Measurements from ENCODE around the gene SNAPC2.

Gene SNAPC2

DNA sequence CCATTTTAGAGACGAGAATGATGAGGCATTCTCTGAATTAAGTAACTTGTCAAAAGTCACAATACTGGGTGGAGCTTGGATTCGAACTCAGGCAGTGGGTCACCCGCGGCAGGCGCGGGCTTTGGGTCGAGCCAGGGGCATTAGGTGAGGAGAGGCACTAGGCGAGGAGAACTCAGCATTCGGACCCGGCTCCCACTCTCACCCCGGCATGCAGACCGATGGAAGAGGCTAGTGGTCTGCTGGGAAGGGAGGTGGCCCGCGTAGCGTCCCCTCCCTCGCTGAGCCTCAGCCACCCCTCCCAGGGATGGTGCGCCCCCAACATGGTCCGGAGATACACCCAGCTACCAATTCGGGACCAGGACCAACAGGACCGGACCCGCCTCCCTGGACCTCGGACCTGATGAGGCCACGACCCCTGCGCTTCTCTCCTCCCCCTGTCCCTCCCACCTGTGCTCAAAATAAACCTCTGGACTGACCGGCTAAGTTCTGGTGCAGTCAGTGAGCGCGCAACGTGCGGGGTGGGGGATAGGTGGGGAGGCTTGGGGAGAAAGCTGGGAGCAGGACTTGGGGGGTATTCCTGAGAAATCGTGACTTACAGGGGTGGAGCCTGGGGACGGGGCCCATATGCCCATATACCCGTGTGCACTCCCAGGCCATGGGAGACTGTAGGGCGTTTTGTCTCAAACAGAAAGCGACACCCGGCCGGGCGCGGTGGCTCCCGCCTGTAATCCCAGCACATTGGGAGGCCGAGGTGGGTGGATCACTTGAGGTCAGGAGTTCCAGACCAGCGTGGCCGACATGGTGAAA is 1.3 kb upstream of the SNAPC2 start:
- TF ChIP-seq CTCF (IDR thresholded peaks at IDR 0.05; ENCODE audit: borderline replicate concordance, control extremely low read depth, extremely low read depth, insufficient read depth, missing control alignments), result no peak
- in situ Hi-C loops (cut with MboI; ENCODE audit: low sequenced_read_pairs, unreplicated experiment), result no loop called here
- DNase-seq (ENCODE audit: low spot score), result no peak

- DNase-seq (ENCODE audit: low spot score), result peak; percentile 98
- TF ChIP-seq CTCF (IDR thresholded peaks at IDR 0.05; ENCODE audit: borderline replicate concordance, control extremely low read depth, extremely low read depth, insufficient read depth, missing control alignments), result no peak
- in situ Hi-C loops (cut with MboI; ENCODE audit: low sequenced_read_pairs, unreplicated experiment), result no loop called here
Measured at GRCh38 chr19:7920519-7921301, 572 bp downstream of the SNAPC2 start.

DNA sequence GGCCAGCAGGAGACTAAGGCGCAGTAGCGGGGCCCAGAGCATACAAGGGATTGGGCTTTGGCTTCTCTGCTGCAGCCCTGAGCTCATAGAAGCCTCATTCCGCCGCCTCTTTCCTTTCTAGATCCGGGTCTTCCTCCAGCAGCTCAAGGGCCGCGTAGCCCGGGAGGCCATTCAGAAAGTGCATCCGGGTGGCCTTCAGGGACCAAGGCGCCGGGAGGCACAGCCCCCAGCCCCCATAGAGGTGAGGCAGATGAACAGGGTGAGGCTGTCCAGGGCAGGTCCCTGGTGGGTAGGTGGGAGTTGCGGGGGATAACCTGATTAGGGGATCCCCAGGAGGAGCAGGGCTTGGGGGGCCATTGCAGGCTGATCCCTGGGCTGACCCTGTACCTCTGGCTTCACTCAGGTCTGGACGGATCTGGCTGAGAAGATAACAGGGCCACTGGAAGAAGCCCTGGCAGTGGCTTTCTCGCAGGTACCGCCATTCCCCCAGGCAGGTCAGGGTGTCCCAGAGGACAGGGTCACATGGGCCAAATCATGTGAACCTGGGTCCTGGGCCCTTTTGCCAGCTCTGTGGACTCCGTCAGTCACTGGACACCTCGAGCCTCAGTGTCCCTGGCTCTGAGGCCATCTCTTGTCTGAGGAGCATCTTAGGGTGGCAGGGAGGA is 1.3 kb downstream of the SNAPC2 start:
- no peak for DNase-seq (ENCODE audit: low spot score)
- in situ Hi-C loops (cut with MboI; ENCODE audit: low sequenced_read_pairs, unreplicated experiment), result no loop called here
- no peak for TF ChIP-seq CTCF (IDR thresholded peaks at IDR 0.05; ENCODE audit: borderline replicate concordance, control extremely low read depth, extremely low read depth, insufficient read depth, missing control alignments)

DNA sequence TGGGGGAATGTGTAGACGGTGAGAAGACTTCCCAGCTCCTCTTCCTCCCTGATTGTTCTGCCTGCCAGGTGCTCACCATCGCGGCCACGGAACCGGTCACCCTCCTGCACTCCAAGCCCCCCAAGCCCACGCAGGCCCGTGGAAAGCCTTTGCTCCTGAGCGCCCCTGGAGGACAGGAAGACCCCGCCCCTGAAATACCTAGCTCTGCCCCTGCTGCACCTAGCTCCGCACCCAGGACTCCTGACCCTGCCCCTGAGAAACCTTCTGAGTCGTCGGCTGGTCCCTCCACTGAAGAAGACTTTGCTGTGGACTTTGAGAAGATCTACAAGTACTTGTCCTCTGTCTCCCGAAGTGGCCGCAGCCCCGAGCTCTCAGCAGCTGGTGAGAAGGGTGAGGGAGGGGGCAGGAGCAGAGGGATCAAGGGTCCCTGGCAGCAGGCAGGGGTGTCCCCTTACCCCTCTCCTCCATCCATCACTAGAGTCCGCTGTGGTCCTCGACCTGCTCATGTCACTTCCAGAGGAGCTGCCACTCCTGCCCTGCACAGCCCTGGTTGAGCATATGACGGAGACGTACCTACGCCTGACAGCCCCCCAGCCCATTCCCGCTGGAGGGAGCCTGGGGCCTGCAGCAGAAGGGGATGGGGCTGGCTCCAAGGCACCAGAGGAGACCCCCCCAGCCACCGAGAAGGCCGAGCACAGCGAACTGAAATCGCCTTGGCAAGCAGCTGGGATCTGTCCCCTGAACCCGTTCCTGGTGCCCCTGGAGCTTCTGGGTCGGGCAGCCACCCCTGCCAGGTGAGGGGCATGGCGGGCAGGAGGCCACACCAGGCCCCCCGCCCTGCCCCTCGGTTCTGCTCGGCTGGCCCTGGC is 2.1 kb downstream of the SNAPC2 start:
- in situ Hi-C loops (cut with MboI; ENCODE audit: low sequenced_read_pairs, unreplicated experiment), result no loop called here
- no peak for TF ChIP-seq CTCF (IDR thresholded peaks at IDR 0.05; ENCODE audit: borderline replicate concordance, control extremely low read depth, extremely low read depth, insufficient read depth, missing control alignments)
- DNase-seq (ENCODE audit: low spot score), result no peak

- in situ Hi-C loops (cut with MboI; ENCODE audit: low sequenced_read_pairs, unreplicated experiment), result no loop called here
- no peak for TF ChIP-seq CTCF (IDR thresholded peaks at IDR 0.05; ENCODE audit: borderline replicate concordance, control extremely low read depth, extremely low read depth, insufficient read depth, missing control alignments)
- no peak for DNase-seq (ENCODE audit: low spot score)
Measured at GRCh38 chr19:7922836-7923195, 2.7 kb downstream of the SNAPC2 start.
